Transverse colon (tissue), 4 donors: ENCODE data around the gene IMPACT.

ENCODE experiments used
- EP300 ChIP-seq: sonication (generic); formaldehyde crosslinking; IDR thresholded peaks from one replicate; pipeline ENCODE4 v1.6.1; 2017; ENCODE audit warnings: antibody characterized with exemption, low read depth
- POLR2A ChIP-seq: fragments of 450-650 bp; IDR thresholded peaks from one replicate; pipeline ENCODE4 v1.6.1; 2016; ENCODE audit warnings: antibody characterized with exemption, mild to moderate bottlenecking, moderate library complexity
- POLR2AphosphoS5 ChIP-seq, 3 donors: sonication (generic); formaldehyde crosslinking; IDR thresholded peaks; one replicate each; pipeline ENCODE4 v1.6.1; 2016; ENCODE audit warnings: antibody characterized with exemption in 3 of 3
- TF ChIP-seq, protein P1 (sequence below), 5 experiments: fragments of 200-600 bp in 3 of 5; fragments of 450-650 bp in 2 of 5; sonication (generic) in 3 of 5; IDR thresholded peaks; 1 replicate in 2 of 5; 2 replicates in 3 of 5; pipeline ENCODE4 v1.5.1; 2016 to 2017; ENCODE audit warnings: antibody characterized with exemption in 5 of 5, inconsistent platforms in 3 of 5, mild to moderate bottlenecking in 2 of 5, moderate library complexity in 1 of 5

DNA sequence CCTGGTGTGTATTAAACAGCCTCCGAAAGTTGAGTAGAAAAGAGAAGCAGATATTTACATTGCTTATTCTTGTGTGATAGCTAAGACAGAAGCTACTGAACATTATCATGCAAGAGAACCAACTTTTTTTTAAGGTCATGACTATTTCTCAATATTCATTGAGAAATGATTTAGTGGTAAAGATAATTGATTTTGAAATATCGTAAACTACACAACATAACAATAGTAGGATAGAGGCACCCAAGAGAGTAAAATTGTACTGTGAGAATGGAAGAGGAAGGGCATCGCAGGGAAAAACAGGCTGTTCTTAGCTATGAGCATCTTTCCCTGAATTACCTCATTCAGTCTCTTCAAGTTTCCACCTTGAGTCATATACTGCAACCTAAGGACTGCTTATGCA, 59.2 kb downstream of the IMPACT start:
- TF ChIP-seq, protein P1, sequence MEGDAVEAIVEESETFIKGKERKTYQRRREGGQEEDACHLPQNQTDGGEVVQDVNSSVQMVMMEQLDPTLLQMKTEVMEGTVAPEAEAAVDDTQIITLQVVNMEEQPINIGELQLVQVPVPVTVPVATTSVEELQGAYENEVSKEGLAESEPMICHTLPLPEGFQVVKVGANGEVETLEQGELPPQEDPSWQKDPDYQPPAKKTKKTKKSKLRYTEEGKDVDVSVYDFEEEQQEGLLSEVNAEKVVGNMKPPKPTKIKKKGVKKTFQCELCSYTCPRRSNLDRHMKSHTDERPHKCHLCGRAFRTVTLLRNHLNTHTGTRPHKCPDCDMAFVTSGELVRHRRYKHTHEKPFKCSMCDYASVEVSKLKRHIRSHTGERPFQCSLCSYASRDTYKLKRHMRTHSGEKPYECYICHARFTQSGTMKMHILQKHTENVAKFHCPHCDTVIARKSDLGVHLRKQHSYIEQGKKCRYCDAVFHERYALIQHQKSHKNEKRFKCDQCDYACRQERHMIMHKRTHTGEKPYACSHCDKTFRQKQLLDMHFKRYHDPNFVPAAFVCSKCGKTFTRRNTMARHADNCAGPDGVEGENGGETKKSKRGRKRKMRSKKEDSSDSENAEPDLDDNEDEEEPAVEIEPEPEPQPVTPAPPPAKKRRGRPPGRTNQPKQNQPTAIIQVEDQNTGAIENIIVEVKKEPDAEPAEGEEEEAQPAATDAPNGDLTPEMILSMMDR (IDR thresholded peaks at IDR 0.05): no peak
- TF ChIP-seq POLR2A (no peak), POLR2AphosphoS5 (IDR thresholded peaks at IDR 0.05) (no peak), EP300 (no peak)
